ENCODE data around the gene PLSCR3.

PLSCR3 gene

GRCh38 chr17:7425756-7426155 is 31.4 kb upstream of the PLSCR3 start:
- H3K4me3 ChIP-seq (ENCODE audit: low read depth, low read length) = no peak overlapping the region
- TF ChIP-seq CTCF (IDR thresholded peaks at IDR 0.05; ENCODE audit: low read depth, low read length) = no peak

GRCh38 chr17:7425316-7425715 is 31.0 kb upstream of the PLSCR3 start, which contains the start of gene SPEM2:
Gene SPEM2, plus strand, starts transcription at chr17:7425616. Its CDS starts 73 bp downstream, at chr17:7425689.
- no peak for TF ChIP-seq CTCF (IDR thresholded peaks at IDR 0.05; ENCODE audit: low read depth, low read length)
- H3K4me3 ChIP-seq (ENCODE audit: low read depth, low read length) = no peak within 1 kb of the TSS

GRCh38 chr17:7423679-7424078 is 29.4 kb upstream of the PLSCR3 start:
- no peak overlapping the region for H3K4me3 ChIP-seq (ENCODE audit: low read depth, low read length)
- no peak for TF ChIP-seq CTCF (IDR thresholded peaks at IDR 0.05; ENCODE audit: low read depth, low read length)

GRCh38 chr17:7421186-7421585 is 26.9 kb upstream of the PLSCR3 start:
- no peak overlapping the region for H3K4me3 ChIP-seq (ENCODE audit: low read depth, low read length)
- TF ChIP-seq CTCF (IDR thresholded peaks at IDR 0.05; ENCODE audit: low read depth, low read length) = no peak

- no peak for TF ChIP-seq CTCF (IDR thresholded peaks at IDR 0.05; ENCODE audit: low read depth, low read length)
These were observed 25.7 kb upstream of the PLSCR3 start, which contains the start of gene SPEM1 for GRCh38 chr17:7419819-7420610. Gene SPEM1, plus strand, starts transcription at chr17:7420324. Its CDS starts 61 bp downstream, at chr17:7420385.

GRCh38 chr17:7418472-7419152 is 24.3 kb upstream of the PLSCR3 start:
- H3K4me3 ChIP-seq (ENCODE audit: low read depth, low read length) = no peak overlapping the region
- no peak for TF ChIP-seq CTCF (IDR thresholded peaks at IDR 0.05; ENCODE audit: low read depth, low read length)

More at GRCh38 chr17:7419819-7420610, 25.7 kb upstream of the PLSCR3 start, which contains the start of gene SPEM1:
- no peak within 1 kb of the TSS for H3K4me3 ChIP-seq (ENCODE audit: low read depth, low read length)

Data from WI38 (cell line).